ENCODE results near the gene VGLL3.
"Not testable (repeated sequence)": the region's sequence is repeated elsewhere in the genome, so short reads cannot be mapped to it uniquely, and the experiment has no call there.

VGLL3 gene, protein sequence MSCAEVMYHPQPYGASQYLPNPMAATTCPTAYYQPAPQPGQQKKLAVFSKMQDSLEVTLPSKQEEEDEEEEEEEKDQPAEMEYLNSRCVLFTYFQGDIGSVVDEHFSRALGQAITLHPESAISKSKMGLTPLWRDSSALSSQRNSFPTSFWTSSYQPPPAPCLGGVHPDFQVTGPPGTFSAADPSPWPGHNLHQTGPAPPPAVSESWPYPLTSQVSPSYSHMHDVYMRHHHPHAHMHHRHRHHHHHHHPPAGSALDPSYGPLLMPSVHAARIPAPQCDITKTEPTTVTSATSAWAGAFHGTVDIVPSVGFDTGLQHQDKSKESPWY

DNA sequence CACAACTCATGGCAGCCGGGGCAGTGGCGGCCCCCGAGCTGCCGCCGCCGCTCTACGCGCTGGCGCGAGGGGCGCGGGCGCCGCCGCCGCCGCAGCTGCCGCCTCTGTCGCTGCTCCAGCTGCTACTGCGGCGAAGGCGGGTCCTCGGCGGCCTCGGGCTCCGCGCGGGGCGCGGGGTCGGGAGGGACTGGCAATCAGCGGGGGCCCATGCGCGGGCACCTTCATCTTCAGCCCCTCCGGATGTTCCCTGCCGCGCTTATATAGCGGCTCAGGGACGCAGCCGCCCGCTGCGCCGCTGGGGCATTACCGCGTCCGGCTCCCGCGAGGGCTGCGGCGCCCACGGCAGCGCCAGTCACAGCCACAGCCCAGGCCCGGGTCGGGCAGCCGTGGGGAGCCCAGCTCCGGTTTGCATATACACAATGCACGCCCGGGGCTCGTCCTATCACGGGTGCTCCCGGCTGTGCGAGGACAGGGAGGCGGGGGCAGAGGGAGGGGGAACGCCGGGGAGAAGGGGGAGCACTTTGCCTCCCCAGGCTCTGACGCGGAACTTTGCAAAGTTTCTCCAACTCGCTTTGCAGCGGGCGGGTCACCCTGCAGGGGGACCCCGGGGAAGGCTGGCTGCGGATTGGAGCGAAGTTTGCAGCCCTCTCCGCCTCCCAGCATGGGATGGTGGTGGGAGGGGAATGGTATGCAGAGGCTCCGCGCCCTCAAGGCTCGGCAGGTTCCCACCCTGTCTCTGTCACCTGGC is at the start of gene VGLL3:
TSS of gene VGLL3 (minus strand) at position 416 of the 748 bp plus-strand sequence. CDS start at position 10, 406 bp downstream.
- H3K9me3 Mint-ChIP-seq: no peaks in the 10 kb centered on the region
- peaks cover 42% of the 10 kb centered on the region for H3K27me3 Mint-ChIP-seq
- H3K4me3 Mint-ChIP-seq: no peak within 1 kb of the TSS
- H3K4me1 Mint-ChIP-seq (ENCODE audit: low read depth): no peaks in the 10 kb centered on the region
- no peaks in the 10 kb centered on the region for H3K36me3 Mint-ChIP-seq (ENCODE audit: low read depth)
- no peak within 1 kb of the TSS for H3K27ac Mint-ChIP-seq

DNA sequence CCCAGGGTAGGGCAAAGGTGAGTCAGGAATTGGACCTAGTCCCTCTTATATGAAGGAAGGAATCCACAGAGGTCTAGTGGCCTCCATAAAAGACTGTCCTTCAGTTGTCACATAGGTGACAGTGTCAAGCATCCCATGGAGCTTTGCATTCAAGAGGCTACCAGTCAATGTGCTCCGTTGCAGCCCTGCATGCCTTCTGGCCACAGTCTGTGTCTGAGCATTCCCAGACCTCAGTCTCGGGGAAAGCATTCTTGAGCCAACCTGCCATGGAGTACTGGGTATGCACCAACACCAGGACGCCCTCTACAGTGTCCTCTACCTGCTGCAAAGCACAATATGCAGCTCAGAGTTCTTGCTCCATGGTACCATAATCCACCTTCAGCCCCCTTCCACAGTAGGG is 46.7 kb upstream of the VGLL3 start:
- Mint-ChIP-seq H3K27ac (no peak overlapping the region), H3K4me1 (ENCODE audit: low read depth) (no peaks in the 10 kb centered on the region), H3K4me3 (no peak overlapping the region), H3K27me3 (no peaks in the 10 kb centered on the region), H3K9me3 (peaks cover 3% of the 10 kb centered on the region), H3K36me3 (ENCODE audit: low read depth) (no peaks in the 10 kb centered on the region)

DNA sequence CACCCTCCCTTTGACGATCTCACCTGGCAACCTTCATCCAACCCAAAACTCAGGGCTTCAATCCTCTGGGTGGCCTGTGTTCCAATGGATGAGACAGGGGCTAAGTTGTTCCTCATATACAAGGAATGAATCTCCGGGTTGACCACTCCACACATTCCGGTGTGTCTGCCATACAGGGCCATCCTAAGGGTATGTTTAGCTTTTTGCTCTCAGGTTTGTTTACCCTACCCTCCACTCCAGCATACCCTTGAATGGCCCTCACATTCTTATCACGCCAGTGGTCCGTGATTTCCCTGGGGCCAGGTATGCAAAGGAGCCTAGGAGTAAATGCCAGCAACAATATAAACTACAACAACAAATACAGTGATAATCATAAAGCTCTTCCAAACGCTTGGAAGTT is 45.7 kb upstream of the VGLL3 start:
- peaks cover 3% of the 10 kb centered on the region for H3K9me3 Mint-ChIP-seq
- no peak overlapping the region for H3K27ac Mint-ChIP-seq
- no peaks in the 10 kb centered on the region for H3K36me3 Mint-ChIP-seq (ENCODE audit: low read depth)
- H3K4me1 Mint-ChIP-seq (ENCODE audit: low read depth): no peaks in the 10 kb centered on the region
- no peak overlapping the region for H3K4me3 Mint-ChIP-seq
- H3K27me3 Mint-ChIP-seq: no peaks in the 10 kb centered on the region

DNA sequence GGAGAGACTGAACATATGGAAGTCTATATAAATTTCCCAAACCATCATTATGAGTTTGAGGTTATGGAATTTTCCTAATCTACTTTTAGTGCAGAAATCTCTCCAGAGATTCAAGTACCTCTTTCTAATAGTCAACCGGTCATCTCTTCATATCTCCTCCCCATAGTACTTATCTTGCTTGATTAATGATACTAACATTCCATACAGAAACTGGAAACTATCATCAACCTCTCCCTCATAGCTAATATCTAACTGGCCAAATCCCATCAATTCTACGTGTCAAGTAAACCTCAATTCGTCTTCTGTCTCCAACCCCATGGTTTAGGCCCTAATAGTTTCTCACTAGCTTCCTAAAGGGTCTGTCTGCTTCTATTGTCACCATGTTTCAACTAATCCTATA is 44.4 kb upstream of the VGLL3 start:
- no peak overlapping the region for H3K4me3 Mint-ChIP-seq
- no peaks in the 10 kb centered on the region for H3K36me3 Mint-ChIP-seq (ENCODE audit: low read depth)
- H3K27ac Mint-ChIP-seq: no peak overlapping the region
- no peaks in the 10 kb centered on the region for H3K27me3 Mint-ChIP-seq
- H3K4me1 Mint-ChIP-seq (ENCODE audit: low read depth): no peaks in the 10 kb centered on the region
- peaks cover 3% of the 10 kb centered on the region for H3K9me3 Mint-ChIP-seq

DNA sequence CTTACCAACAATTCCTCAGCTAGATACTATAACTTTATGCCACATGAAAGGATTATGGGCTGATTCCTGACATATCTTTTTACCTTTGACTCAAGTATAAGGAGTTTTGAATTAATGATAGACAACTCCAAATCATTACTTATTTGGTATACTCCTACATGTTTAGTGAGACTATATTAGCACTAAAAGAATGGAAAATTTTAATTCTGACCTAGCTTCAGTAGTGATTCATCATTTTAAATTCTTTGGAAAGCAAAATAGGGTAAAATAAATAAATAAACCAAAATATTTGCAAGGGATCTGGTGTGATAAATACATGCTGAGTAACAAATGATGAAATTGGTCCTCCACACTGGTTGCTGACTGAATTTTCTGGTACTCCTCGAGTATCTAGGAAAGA is 42.3 kb upstream of the VGLL3 start:
- Mint-ChIP-seq H3K36me3 (ENCODE audit: low read depth) (no peaks in the 10 kb centered on the region), H3K4me3 (no peak overlapping the region), H3K4me1 (ENCODE audit: low read depth) (no peaks in the 10 kb centered on the region), H3K9me3 (peaks cover 3% of the 10 kb centered on the region), H3K27ac (no peak overlapping the region), H3K27me3 (no peaks in the 10 kb centered on the region)

DNA sequence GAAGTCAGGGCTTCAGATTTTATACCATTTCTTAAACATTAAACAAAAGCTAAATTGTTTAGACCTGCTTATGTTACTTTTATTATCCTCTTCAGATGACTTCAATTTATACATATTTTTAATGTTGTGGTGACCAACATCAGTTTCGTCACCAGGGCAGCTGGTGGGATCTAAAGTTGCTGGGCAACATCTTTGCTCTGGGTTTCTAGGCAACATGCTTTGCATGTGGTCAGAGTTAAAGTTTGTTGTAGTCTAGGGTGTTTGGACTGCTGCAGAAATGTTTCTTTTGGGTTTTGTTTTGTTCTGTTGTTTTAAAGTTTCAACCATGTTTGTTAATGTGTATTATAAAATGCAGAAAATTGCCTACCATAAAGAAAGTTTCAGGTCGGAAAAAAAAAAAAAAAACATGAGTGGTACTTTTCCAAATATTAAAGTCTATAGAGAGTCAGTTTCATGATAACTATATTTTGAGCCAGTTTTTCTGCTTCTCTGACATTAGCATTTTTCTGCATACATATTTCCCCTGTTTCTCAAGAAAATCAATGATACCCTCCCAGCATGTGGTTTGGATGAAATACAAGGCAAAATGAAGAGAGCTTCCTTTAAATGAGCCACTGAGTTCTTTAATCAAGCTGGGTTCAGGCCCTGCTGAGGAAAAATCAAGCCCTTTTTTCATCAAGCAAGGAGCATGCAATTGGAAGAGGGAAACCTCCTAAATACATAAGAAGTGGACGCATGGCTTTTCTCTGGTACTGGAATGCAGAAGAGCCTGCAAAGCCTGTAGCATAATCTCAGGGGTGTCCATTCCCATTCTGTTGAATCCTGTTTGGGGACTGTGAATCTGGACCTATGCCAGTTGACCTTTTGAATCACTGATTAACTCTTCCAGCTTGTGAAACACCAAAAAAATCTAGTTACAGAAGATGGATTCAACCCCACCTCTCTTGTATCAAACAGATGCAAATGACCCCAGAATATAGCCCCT is 35.0 kb upstream of the VGLL3 start:
- Mint-ChIP-seq H3K4me3 (no peak overlapping the region), H3K4me1 (ENCODE audit: low read depth) (no peaks in the 10 kb centered on the region), H3K36me3 (ENCODE audit: low read depth) (no peaks in the 10 kb centered on the region), H3K27me3 (no peaks in the 10 kb centered on the region), H3K27ac (no peak overlapping the region), H3K9me3 (peaks cover 6% of the 10 kb centered on the region)

DNA sequence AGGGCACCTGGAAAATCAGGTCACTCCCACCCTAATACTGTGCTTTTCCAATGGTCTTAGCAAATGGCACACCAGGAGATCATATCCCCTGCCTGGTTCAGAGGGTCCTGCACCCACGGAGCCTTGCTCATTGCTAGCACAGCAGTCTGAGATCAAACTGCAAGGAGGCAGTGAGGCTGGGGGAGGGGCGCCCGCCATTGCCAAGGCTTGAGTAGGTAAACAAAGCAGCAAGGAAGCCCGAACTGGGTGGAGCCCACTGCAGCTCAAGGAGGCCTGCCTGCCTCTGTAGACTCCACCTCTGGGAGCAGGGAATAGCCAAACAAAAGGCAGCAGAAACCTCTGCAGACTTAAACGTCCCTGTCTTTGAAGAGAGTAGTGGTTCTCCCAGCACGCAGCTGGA is 26.4 kb upstream of the VGLL3 start:
- not testable (repeated sequence) for H3K36me3 Mint-ChIP-seq (ENCODE audit: low read depth); H3K4me1 Mint-ChIP-seq (ENCODE audit: low read depth); H3K27ac Mint-ChIP-seq; H3K4me3 Mint-ChIP-seq; H3K27me3 Mint-ChIP-seq; H3K9me3 Mint-ChIP-seq

DNA sequence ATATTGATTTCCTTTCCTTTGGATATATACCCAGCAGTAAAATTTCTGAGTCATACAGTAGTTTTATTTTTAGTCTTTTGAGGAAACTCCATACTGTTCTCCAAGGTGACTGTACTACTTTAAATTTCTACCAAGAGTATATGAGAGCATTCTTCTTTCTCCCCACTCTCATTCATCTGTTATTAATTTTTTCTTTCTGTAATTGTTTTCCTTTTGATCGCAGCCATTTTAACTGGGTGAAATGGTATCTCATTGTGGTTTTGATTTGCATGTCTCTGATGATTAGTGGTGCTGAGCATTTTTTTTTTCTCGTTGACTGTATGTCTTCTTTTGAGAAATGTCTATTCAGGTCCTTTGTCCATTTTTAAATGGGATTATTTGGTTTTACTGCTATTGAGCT is 18.3 kb upstream of the VGLL3 start:
- Mint-ChIP-seq H3K9me3 (peaks cover 14% of the 10 kb centered on the region), H3K27me3 (no peaks in the 10 kb centered on the region), H3K4me3 (no peak overlapping the region), H3K36me3 (ENCODE audit: low read depth) (no peaks in the 10 kb centered on the region), H3K4me1 (ENCODE audit: low read depth) (no peaks in the 10 kb centered on the region), H3K27ac (no peak overlapping the region)

DNA sequence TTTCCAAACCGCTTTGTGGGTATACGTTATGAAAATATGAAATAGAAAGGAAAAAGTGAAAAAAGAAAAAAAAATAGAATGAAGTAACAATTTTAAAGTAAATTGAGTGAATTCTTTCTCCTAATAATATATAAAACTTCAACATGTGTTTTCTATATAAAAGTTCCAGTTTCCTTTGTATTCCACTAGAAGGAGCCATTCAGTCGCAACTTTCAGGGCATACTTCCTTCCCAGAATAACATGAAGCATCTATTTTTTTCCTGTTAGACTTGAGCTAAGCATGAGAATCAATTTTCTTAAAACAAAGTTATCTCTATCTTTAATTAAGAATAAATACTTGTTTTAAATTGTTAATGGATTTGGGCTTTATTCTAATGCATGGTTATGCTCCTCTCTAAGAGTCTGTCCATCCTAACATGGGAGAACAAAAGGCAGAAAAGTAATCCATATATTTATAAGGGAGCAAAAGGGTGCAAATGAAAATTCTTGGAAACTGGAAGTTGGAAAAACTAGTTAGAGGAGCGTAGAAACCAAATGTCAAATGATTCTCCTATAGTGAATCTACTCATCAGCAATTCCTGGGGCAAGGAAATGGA is 16.0 kb upstream of the VGLL3 start:
- H3K27ac Mint-ChIP-seq: no peak overlapping the region
- H3K4me1 Mint-ChIP-seq (ENCODE audit: low read depth): no peaks in the 10 kb centered on the region
- peaks cover 14% of the 10 kb centered on the region for H3K9me3 Mint-ChIP-seq
- no peaks in the 10 kb centered on the region for H3K27me3 Mint-ChIP-seq
- no peaks in the 10 kb centered on the region for H3K36me3 Mint-ChIP-seq (ENCODE audit: low read depth)
- no peak overlapping the region for H3K4me3 Mint-ChIP-seq

DNA sequence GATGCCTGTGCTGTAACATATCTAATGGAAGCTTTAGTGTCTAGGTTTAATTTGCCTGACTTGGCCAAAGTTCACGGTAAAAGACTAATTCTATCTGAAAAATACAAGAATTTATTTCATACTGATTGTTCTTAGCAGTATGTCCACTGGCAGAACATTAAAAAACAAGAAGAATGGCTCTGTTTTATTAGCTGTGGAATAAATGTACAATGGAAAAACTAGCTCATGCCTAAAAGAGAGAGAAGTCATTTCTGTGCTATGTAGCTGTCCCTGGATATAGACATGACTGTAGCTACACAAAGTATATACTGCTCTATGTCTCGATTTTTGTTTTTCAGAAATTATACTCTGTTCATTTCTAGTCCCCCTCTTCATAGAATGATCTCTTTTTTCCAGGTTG is 13.9 kb upstream of the VGLL3 start:
- Mint-ChIP-seq H3K4me1 (ENCODE audit: low read depth) (no peaks in the 10 kb centered on the region), H3K4me3 (no peak overlapping the region), H3K9me3 (peaks cover 12% of the 10 kb centered on the region)

DNA sequence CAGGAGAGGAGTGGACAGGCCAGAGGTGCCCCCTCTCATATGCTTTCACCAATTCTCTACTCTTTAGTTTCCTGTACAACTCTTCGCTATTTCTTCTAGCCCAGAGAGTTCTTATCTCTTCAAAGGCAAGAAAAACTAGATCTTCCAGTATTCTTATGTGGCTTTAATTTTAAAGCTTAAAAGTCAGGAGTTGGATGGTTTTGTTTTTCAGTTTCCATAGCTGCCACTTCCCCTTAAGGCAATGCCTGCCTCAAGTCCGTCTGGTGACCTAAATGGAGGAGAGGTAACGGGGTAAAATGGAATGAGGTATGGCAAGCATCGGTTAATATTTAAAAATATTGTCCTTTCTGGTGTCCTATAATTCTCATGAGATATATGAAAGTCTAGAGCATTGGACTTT is 11.4 kb upstream of the VGLL3 start:
- no peaks in the 10 kb centered on the region for H3K36me3 Mint-ChIP-seq (ENCODE audit: low read depth)
- H3K4me3 Mint-ChIP-seq: no peak overlapping the region
- H3K27ac Mint-ChIP-seq: no peak overlapping the region
- H3K9me3 Mint-ChIP-seq: peaks cover 3% of the 10 kb centered on the region
- H3K4me1 Mint-ChIP-seq (ENCODE audit: low read depth): no peaks in the 10 kb centered on the region
- H3K27me3 Mint-ChIP-seq: no peaks in the 10 kb centered on the region

More for the DNA sequence above, 13.9 kb upstream of the VGLL3 start:
- Mint-ChIP-seq H3K27me3 (no peaks in the 10 kb centered on the region), H3K27ac (no peak overlapping the region), H3K36me3 (ENCODE audit: low read depth) (no peaks in the 10 kb centered on the region)

DNA sequence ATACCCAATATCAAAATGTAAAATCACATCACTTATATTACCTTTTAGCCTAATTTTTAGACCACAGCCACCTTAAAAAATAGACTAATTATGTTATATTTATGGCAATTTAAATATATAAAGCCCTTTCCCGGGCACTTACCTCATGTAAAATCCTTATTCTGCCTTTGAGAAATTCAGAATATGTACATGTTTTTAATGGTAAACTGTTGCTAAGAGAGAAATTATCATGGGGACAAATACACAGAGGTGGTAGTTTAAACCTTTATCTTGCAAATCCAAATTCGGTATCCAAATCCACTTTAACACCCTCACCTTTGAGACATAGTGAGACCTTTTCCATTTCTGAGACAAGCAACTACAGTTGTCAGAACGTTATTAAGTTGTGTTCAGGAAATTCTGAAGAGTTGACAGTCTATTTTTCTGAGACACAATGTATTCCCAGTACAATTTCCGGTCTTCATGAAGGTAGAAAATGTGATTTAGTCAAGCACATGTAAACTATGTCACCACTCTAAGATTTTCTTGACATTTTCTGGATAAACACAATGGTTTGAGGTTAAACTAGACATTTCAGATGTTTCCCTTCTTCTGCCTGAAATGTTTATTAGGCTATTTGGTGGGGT is 10.6 kb upstream of the VGLL3 start:
- Mint-ChIP-seq H3K9me3 (peaks cover 5% of the 10 kb centered on the region), H3K4me3 (no peak overlapping the region), H3K4me1 (ENCODE audit: low read depth) (no peaks in the 10 kb centered on the region), H3K27me3 (no peaks in the 10 kb centered on the region), H3K36me3 (ENCODE audit: low read depth) (no peaks in the 10 kb centered on the region), H3K27ac (no peak overlapping the region)

DNA sequence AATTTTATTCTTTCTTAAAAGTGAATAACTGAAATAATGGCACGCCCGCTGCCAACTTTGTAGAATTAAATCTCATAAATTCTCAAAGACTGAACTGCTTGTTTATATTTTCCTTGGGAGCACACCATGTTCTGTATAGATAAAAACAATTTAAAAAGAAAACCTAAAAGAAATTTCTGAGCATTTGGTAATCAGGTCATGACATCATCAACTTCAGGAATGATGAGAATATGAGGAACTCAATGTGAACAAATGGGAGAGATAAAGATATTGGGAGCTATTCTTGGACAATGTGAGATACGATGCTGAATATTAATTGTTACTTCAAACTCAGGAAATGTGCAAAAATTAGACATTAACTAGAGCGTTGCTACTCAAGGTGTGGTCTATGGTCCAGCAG is 10.0 kb upstream of the VGLL3 start:
- peaks cover 5% of the 10 kb centered on the region for H3K9me3 Mint-ChIP-seq
- no peaks in the 10 kb centered on the region for H3K36me3 Mint-ChIP-seq (ENCODE audit: low read depth)
- no peak overlapping the region for H3K27ac Mint-ChIP-seq
- no peak overlapping the region for H3K4me3 Mint-ChIP-seq
- no peaks in the 10 kb centered on the region for H3K27me3 Mint-ChIP-seq
- H3K4me1 Mint-ChIP-seq (ENCODE audit: low read depth): no peaks in the 10 kb centered on the region

DNA sequence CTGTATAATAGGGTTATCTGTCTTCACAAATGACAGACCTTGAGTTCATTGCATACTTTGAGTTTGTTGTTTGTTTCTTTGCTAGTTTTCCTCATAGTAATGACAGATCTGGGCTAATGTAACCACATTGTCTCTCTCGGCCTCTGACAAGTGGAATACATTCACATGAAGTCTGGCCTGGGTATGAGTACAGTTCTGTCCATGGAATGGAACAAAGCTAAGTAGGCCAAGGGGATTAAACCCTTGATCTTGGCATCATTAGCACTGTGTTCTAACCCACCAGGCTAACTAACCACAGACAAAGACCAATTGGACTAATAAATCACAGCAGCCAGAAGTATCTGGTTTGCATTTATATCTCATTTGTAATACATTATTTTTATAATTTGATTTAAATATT is 7.6 kb upstream of the VGLL3 start:
- Mint-ChIP-seq H3K4me1 (ENCODE audit: low read depth) (no peaks in the 10 kb centered on the region), H3K9me3 (peaks cover 5% of the 10 kb centered on the region), H3K27ac (no peak overlapping the region), H3K36me3 (ENCODE audit: low read depth) (no peaks in the 10 kb centered on the region), H3K27me3 (peaks cover 1% of the 10 kb centered on the region), H3K4me3 (no peak overlapping the region)

Measured in stimulated activated naive CD8-positive, alpha-beta T cell treated with anti-CD3 and anti-CD28 coated beads, Interleukin-15, Interleukin-2, amounts not matched to agents 100 ng/mL and 50 ng/mL, for 24 hours (primary cell).